ENCODE measurements around the gene EEF2KMT. TPM values are rescaled to one million over a fixed set of nuclear protein-coding genes. Genes with fewer than 3 reads are reported as not detected.
"Not testable (repeated sequence)": the region's sequence is repeated elsewhere in the genome, so short reads cannot be mapped to it uniquely, and the experiment has no call there.

EEF2KMT gene
- total RNA-seq, 2 experiments from 2014 or later, result 11.5 to 18.5 TPM

DNA sequence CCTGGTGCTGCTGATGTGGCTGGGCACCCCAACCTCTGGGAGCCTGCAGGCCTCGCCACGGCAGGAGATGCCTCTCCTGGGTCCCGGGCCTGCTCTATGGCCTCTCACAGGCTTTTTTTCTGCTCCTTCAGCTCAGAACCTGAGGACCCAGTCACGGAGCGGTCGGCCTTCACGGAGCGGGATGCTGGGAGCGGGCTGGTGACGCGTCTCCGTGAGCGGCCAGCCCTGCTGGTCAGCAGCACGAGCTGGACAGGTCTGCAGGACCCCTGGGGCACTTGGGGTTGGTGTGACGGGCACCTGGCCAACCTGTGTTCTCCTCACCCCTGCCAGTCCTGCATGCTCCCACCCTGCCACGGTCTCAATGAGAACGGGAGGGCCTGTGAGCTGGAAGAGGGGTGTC is 19.0 kb downstream of the EEF2KMT start:
- BruUV-seq (replicated peaks), result no TSS peak
- Histone ChIP-seq H2AFZ (ENCODE audit: low read length) (no peak overlapping the region), H4K20me1 (ENCODE audit: insufficient read depth, low read length) (no peaks in the 10 kb centered on the region), H3K9me2 (ENCODE audit: insufficient read depth, low read length) (no peaks in the 10 kb centered on the region), H3K27ac (ENCODE audit: low read depth, low read length, poor library complexity, severe bottlenecking) (no peak overlapping the region), H3K4me2 (ENCODE audit: low read length) (no peak overlapping the region), H3K9me3 (ENCODE audit: low read length) (no peaks in the 10 kb centered on the region), H3K4me3 (ENCODE audit: low read depth, low read length, poor library complexity, severe bottlenecking) (no peak overlapping the region), H3K4me1 (ENCODE audit: insufficient read depth, low read length, poor library complexity, severe bottlenecking) (no peaks in the 10 kb centered on the region), H3K79me2 (ENCODE audit: insufficient read depth, low read depth, low read length) (no peaks in the 10 kb centered on the region), H3K36me3 (ENCODE audit: insufficient read depth, low read length) (peaks cover 30% of the 10 kb centered on the region)
- intact Hi-C loops (cut with micrococcal nuclease; ENCODE audit: unreplicated experiment), result no loop called here
- DNase-seq (ENCODE audit: low spot score), result no peak
- no peak for TF ChIP-seq EZH2phosphoT487 (IDR thresholded peaks at IDR 0.05; ENCODE audit: borderline replicate concordance, low read depth, low read length)
- TF ChIP-seq, protein P1, sequence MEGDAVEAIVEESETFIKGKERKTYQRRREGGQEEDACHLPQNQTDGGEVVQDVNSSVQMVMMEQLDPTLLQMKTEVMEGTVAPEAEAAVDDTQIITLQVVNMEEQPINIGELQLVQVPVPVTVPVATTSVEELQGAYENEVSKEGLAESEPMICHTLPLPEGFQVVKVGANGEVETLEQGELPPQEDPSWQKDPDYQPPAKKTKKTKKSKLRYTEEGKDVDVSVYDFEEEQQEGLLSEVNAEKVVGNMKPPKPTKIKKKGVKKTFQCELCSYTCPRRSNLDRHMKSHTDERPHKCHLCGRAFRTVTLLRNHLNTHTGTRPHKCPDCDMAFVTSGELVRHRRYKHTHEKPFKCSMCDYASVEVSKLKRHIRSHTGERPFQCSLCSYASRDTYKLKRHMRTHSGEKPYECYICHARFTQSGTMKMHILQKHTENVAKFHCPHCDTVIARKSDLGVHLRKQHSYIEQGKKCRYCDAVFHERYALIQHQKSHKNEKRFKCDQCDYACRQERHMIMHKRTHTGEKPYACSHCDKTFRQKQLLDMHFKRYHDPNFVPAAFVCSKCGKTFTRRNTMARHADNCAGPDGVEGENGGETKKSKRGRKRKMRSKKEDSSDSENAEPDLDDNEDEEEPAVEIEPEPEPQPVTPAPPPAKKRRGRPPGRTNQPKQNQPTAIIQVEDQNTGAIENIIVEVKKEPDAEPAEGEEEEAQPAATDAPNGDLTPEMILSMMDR (conservative IDR thresholded peaks at IDR 0.05; ENCODE audit: low read length), result no peak
- ChIA-PET POLR2A (no interaction called here), CTCF (ENCODE audit: unreplicated experiment) (no interaction called here)

DNA sequence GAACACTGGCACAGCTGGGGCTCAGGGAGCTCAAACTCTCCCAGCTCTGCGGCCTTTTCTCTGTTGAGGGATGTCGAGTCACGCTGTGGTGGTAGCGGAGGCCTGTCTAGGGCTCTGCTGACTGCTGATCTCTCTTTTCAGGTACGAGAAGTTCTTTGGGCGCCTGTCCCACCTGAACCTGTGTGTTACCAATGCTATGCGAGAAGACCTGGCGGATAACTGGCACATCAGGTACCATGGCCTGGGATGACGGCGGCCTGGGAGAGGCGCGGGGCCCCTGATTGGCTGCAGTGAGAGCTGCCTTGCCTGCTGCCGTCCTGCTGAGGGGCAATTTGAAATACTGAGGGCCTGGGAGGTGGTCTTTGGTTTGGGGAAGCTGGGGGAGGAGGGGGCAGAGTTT is 20.3 kb downstream of the EEF2KMT start:
- no peak overlapping the region for H3K27ac ChIP-seq (ENCODE audit: low read depth, low read length, poor library complexity, severe bottlenecking)

GRCh38 chr16:5075637-5076036 is 22.0 kb downstream of the EEF2KMT start:
- Histone ChIP-seq H4K20me1 (ENCODE audit: insufficient read depth, low read length) (no peaks in the 10 kb centered on the region), H3K27ac (ENCODE audit: low read depth, low read length, poor library complexity, severe bottlenecking) (no peak overlapping the region), H3K36me3 (ENCODE audit: insufficient read depth, low read length) (peaks cover 37% of the 10 kb centered on the region), H3K4me1 (ENCODE audit: insufficient read depth, low read length, poor library complexity, severe bottlenecking) (peaks cover 19% of the 10 kb centered on the region), H3K4me2 (ENCODE audit: low read length) (no peak overlapping the region), H3K9me2 (ENCODE audit: insufficient read depth, low read length) (no peaks in the 10 kb centered on the region), H3K4me3 (ENCODE audit: low read depth, low read length, poor library complexity, severe bottlenecking) (no peak overlapping the region), H3K79me2 (ENCODE audit: insufficient read depth, low read depth, low read length) (peaks cover 13% of the 10 kb centered on the region; the same call in 1 of the 2 replicates), H3K9me3 (ENCODE audit: low read length) (no peaks in the 10 kb centered on the region), H2AFZ (ENCODE audit: low read length) (no peak overlapping the region)
- ChIA-PET CTCF (ENCODE audit: unreplicated experiment) (no interaction called here), POLR2A (no interaction called here)
- no TSS peak for BruUV-seq (replicated peaks)
- DNase-seq (ENCODE audit: low spot score), result no peak
- intact Hi-C loops (cut with micrococcal nuclease; ENCODE audit: unreplicated experiment), result no loop called here
- TF ChIP-seq, protein P1 (conservative IDR thresholded peaks at IDR 0.05; ENCODE audit: low read length), result no peak
- TF ChIP-seq EZH2phosphoT487 (IDR thresholded peaks at IDR 0.05; ENCODE audit: borderline replicate concordance, low read depth, low read length), result no peak

More for the DNA sequence above, 20.3 kb downstream of the EEF2KMT start:
- H2AFZ ChIP-seq (ENCODE audit: low read length), result no peak overlapping the region
- no TSS peak for BruUV-seq (replicated peaks)
- no peaks in the 10 kb centered on the region for H4K20me1 ChIP-seq (ENCODE audit: insufficient read depth, low read length)
- no peaks in the 10 kb centered on the region for H3K9me2 ChIP-seq (ENCODE audit: insufficient read depth, low read length)
- TF ChIP-seq EZH2phosphoT487 (IDR thresholded peaks at IDR 0.05; ENCODE audit: borderline replicate concordance, low read depth, low read length), result no peak
- TF ChIP-seq, protein P1 (conservative IDR thresholded peaks at IDR 0.05; ENCODE audit: low read length), result no peak
- ChIA-PET CTCF (ENCODE audit: unreplicated experiment) (no interaction called here), POLR2A (no interaction called here)
- no peak overlapping the region for H3K4me3 ChIP-seq (ENCODE audit: low read depth, low read length, poor library complexity, severe bottlenecking)
- peaks cover 37% of the 10 kb centered on the region for H3K36me3 ChIP-seq (ENCODE audit: insufficient read depth, low read length)
- no peak for DNase-seq (ENCODE audit: low spot score)
- no peaks in the 10 kb centered on the region for H3K9me3 ChIP-seq (ENCODE audit: low read length)
- peaks cover 10% of the 10 kb centered on the region; the same call in 1 of the 2 replicates for H3K79me2 ChIP-seq (ENCODE audit: insufficient read depth, low read depth, low read length)
- intact Hi-C loops (cut with micrococcal nuclease; ENCODE audit: unreplicated experiment), result no loop called here
- H3K4me2 ChIP-seq (ENCODE audit: low read length), result no peak overlapping the region
- peaks cover 10% of the 10 kb centered on the region for H3K4me1 ChIP-seq (ENCODE audit: insufficient read depth, low read length, poor library complexity, severe bottlenecking)

- H3K36me3 ChIP-seq (ENCODE audit: insufficient read depth, low read length), result peaks cover 37% of the 10 kb centered on the region
- H3K9me2 ChIP-seq (ENCODE audit: insufficient read depth, low read length); intact Hi-C loops (cut with micrococcal nuclease; ENCODE audit: unreplicated experiment); CTCF ChIA-PET (ENCODE audit: unreplicated experiment); POLR2A ChIA-PET; BruUV-seq (replicated peaks); DNase-seq (ENCODE audit: low spot score); H2AFZ ChIP-seq (ENCODE audit: low read length); H4K20me1 ChIP-seq (ENCODE audit: insufficient read depth, low read length); H3K9me3 ChIP-seq (ENCODE audit: low read length); H3K4me3 ChIP-seq (ENCODE audit: low read depth, low read length, poor library complexity, severe bottlenecking); H3K4me2 ChIP-seq (ENCODE audit: low read length); H3K27ac ChIP-seq (ENCODE audit: low read depth, low read length, poor library complexity, severe bottlenecking): not testable (repeated sequence)
- H3K79me2 ChIP-seq (ENCODE audit: insufficient read depth, low read depth, low read length), result peaks cover 13% of the 10 kb centered on the region; the same call in 1 of the 2 replicates
- peaks cover 19% of the 10 kb centered on the region for H3K4me1 ChIP-seq (ENCODE audit: insufficient read depth, low read length, poor library complexity, severe bottlenecking)
These were observed 23.8 kb downstream of the EEF2KMT start for GRCh38 chr16:5073771-5074170.
